ENCODE results near the gene FGF9. TPM values are rescaled to one million over a fixed set of nuclear protein-coding genes. Genes with fewer than 3 reads are reported as not detected.
A peak's percentile ranks its signal among the peaks of the same experiment; 100 is the strongest.

Gene FGF9
- total RNA-seq, 1 donor from 2014 or later, result 0.40 TPM

- intact Hi-C loops (cut with micrococcal nuclease), result no loop called here
- no peaks in the 10 kb centered on the region for H3K9me3 Mint-ChIP-seq
These were observed 70.6 kb downstream of the FGF9 start for GRCh38 chr13:21741396-21741979.

GRCh38 chr13:21742096-21742495, 71.2 kb downstream of the FGF9 start:
- Mint-ChIP-seq H3K4me1 (no peaks in the 10 kb centered on the region), H3K27ac (no peak overlapping the region), H3K27me3 (peaks cover 2% of the 10 kb centered on the region), H3K4me3 (no peak overlapping the region), H3K36me3 (ENCODE audit: low read depth) (no peaks in the 10 kb centered on the region), H3K9me3 (no peaks in the 10 kb centered on the region)
- intact Hi-C loops (cut with micrococcal nuclease), result no loop called here
- no peak for DNase-seq

More at GRCh38 chr13:21741396-21741979, 70.6 kb downstream of the FGF9 start:
- Mint-ChIP-seq H3K27me3 (peaks cover 2% of the 10 kb centered on the region), H3K4me3 (no peak overlapping the region), H3K4me1 (no peaks in the 10 kb centered on the region), H3K36me3 (ENCODE audit: low read depth) (no peaks in the 10 kb centered on the region), H3K27ac (no peak overlapping the region)
- no peak for DNase-seq

- no peak overlapping the region for H3K4me3 Mint-ChIP-seq
- intact Hi-C loops (cut with micrococcal nuclease), result no loop called here
- no peaks in the 10 kb centered on the region for H3K36me3 Mint-ChIP-seq (ENCODE audit: low read depth)
- peaks cover 4% of the 10 kb centered on the region for H3K27me3 Mint-ChIP-seq
- H3K27ac Mint-ChIP-seq, result no peak overlapping the region
- H3K9me3 Mint-ChIP-seq, result no peaks in the 10 kb centered on the region
- no peak for DNase-seq
- H3K4me1 Mint-ChIP-seq, result no peaks in the 10 kb centered on the region
These were observed 73.3 kb downstream of the FGF9 start for GRCh38 chr13:21744149-21744548.

GRCh38 chr13:21745307-21745706, 74.4 kb downstream of the FGF9 start:
- Mint-ChIP-seq H3K36me3 (ENCODE audit: low read depth) (no peaks in the 10 kb centered on the region), H3K4me3 (no peak overlapping the region), H3K4me1 (no peaks in the 10 kb centered on the region), H3K9me3 (no peaks in the 10 kb centered on the region), H3K27me3 (peaks cover 4% of the 10 kb centered on the region), H3K27ac (no peak overlapping the region)
- DNase-seq, result no peak
- intact Hi-C loops (cut with micrococcal nuclease), result no loop called here

- no peak overlapping the region for H3K4me3 Mint-ChIP-seq
- peak; percentile 40 for DNase-seq
These were observed 76.6 kb downstream of the FGF9 start for GRCh38 chr13:21747456-21747855.

GRCh38 chr13:21748166-21748565, 77.3 kb downstream of the FGF9 start:
- Mint-ChIP-seq H3K4me3 (no peak overlapping the region), H3K36me3 (ENCODE audit: low read depth) (no peaks in the 10 kb centered on the region), H3K27me3 (peaks cover 4% of the 10 kb centered on the region), H3K27ac (no peak overlapping the region), H3K4me1 (no peaks in the 10 kb centered on the region), H3K9me3 (no peaks in the 10 kb centered on the region)
- intact Hi-C loops (cut with micrococcal nuclease), result no loop called here
- no peak for DNase-seq

More at GRCh38 chr13:21747456-21747855, 76.6 kb downstream of the FGF9 start:
- intact Hi-C loops (cut with micrococcal nuclease), result no loop called here
- Mint-ChIP-seq H3K9me3 (no peaks in the 10 kb centered on the region), H3K4me1 (no peaks in the 10 kb centered on the region), H3K36me3 (ENCODE audit: low read depth) (no peaks in the 10 kb centered on the region), H3K27ac (no peak overlapping the region), H3K27me3 (peaks cover 4% of the 10 kb centered on the region)

- no peaks in the 10 kb centered on the region for H3K9me3 Mint-ChIP-seq
- H3K36me3 Mint-ChIP-seq (ENCODE audit: low read depth), result no peaks in the 10 kb centered on the region
- no peak overlapping the region for H3K27ac Mint-ChIP-seq
- peaks cover 4% of the 10 kb centered on the region for H3K27me3 Mint-ChIP-seq
- no peak for DNase-seq
- no peak overlapping the region for H3K4me3 Mint-ChIP-seq
- H3K4me1 Mint-ChIP-seq, result no peaks in the 10 kb centered on the region
- intact Hi-C loops (cut with micrococcal nuclease), result no loop called here
These were observed 78.5 kb downstream of the FGF9 start for GRCh38 chr13:21749410-21749809.

- no peaks in the 10 kb centered on the region for H3K36me3 Mint-ChIP-seq (ENCODE audit: low read depth)
- H3K9me3 Mint-ChIP-seq, result no peaks in the 10 kb centered on the region
- H3K4me3 Mint-ChIP-seq, result no peak overlapping the region
- intact Hi-C loops (cut with micrococcal nuclease), result no loop called here
- no peaks in the 10 kb centered on the region for H3K4me1 Mint-ChIP-seq
- DNase-seq, result no peak
- no peak overlapping the region for H3K27ac Mint-ChIP-seq
- peaks cover 2% of the 10 kb centered on the region for H3K27me3 Mint-ChIP-seq
These were observed 81.6 kb downstream of the FGF9 start for GRCh38 chr13:21752501-21752900.

GRCh38 chr13:21753117-21753729, 82.3 kb downstream of the FGF9 start:
- Mint-ChIP-seq H3K9me3 (no peaks in the 10 kb centered on the region), H3K36me3 (ENCODE audit: low read depth) (no peaks in the 10 kb centered on the region), H3K27ac (no peak overlapping the region), H3K27me3 (no peaks in the 10 kb centered on the region), H3K4me3 (no peak overlapping the region), H3K4me1 (no peaks in the 10 kb centered on the region)
- DNase-seq, result no peak
- intact Hi-C loops (cut with micrococcal nuclease), result no loop called here

Other genes with a start within 250 kb of the FGF9 start
- 64.7 and 65.4 TPM in 2 replicates for gene ZDHHC20, start 211.8 kb upstream of the FGF9 start, total RNA-seq
- gene MICU2, start 66.9 kb upstream of the FGF9 start, total RNA-seq, result 34.2 and 35.0 TPM in 2 replicates

Measured in activated CD4-positive, alpha-beta T cell treated with anti-CD3 and anti-CD28 coated beads, Interleukin-2, amount 10 ng/mL, durations not matched to agents 24 days and 14 days (primary cell).